AG04450 (cell line): ENCODE data around the gene NWD2. TPM values are rescaled to one million over a fixed set of nuclear protein-coding genes. Genes with fewer than 3 reads are reported as not detected.

ENCODE experiments used
- CTCF ChIA-PET: fragments of 300-600, 350-600 bp; formaldehyde crosslinking; extraction: SDS; loops from one replicate; lab custom pipeline; 2022; ENCODE audit warnings: antibody characterized with exemption, inconsistent platforms; lab: Charles Lee
- POLR2A ChIA-PET: fragments of 350-600 bp; formaldehyde crosslinking; extraction: SDS; loops from one replicate; lab custom pipeline; 2021; ENCODE audit warnings: antibody characterized with exemption, inconsistent platforms; lab: Yijun Ruan, JAX
- DNase-seq: peaks from one replicate; pipeline ENCODE4 v3.0.0-alpha.2; 2011; ENCODE audit warnings: low read depth, low spot score
- H3K27ac ChIP-seq: one replicate; pipeline ENCODE4 v1.5.1; 2012; ENCODE audit warnings: low read depth, low read length, control low read depth
- H3K27me3 ChIP-seq: one replicate; pipeline ENCODE4 v1.6.0; 2012; ENCODE audit warnings: low read length; ENCODE audit not compliant: control insufficient read depth, insufficient read depth
- H3K4me3 ChIP-seq: 2 replicates; pipeline ENCODE4 v1.5.1; 2011; ENCODE audit warnings: mild to moderate bottlenecking, low read depth, low read length, control low read depth
- H3K9me3 ChIP-seq: 2 replicates; pipeline ENCODE4 v1.5.1; 2012; ENCODE audit warnings: low read length; ENCODE audit not compliant: control insufficient read depth, insufficient read depth
- CTCF ChIP-seq: IDR thresholded peaks from 2 replicates; pipeline ENCODE4 v1.5.1; 2011; ENCODE audit warnings: low read depth, low read length, control low read depth, inconsistent platforms
- polyA plus RNA-seq: library from polyadenylated mRNA; depleted of rRNA; stranded (reverse); fragments of >200 nt; gene quantifications from 2 replicates; pipeline ENCODE4 v1.2.3, GENCODE V29; 2011

Gene NWD2
- polyA plus RNA-seq, 1 experiment: not detected

- Histone ChIP-seq H3K9me3 (no peaks in the 10 kb centered on the region), H3K27ac (no peak overlapping the region), H3K4me3 (no peak overlapping the region), H3K27me3 (no peaks in the 10 kb centered on the region)
- ChIA-PET POLR2A (no interaction called here), CTCF (interaction anchor here (0.7 to 3.5 kb wide), 2 partner anchors 9 to 70 kb away, joined by 3 to 17 read pairs; no protein-coding TSS in a partner anchor)
- DNase-seq: no peak
- no peak for TF ChIP-seq CTCF
Observed at GRCh38 chr4:37389366-37389765, 144.8 kb downstream of the NWD2 start.

GRCh38 chr4:37389967-37390580 is 145.5 kb downstream of the NWD2 start:
- Histone ChIP-seq H3K27ac (no peak overlapping the region), H3K9me3 (no peaks in the 10 kb centered on the region), H3K4me3 (no peak overlapping the region), H3K27me3 (no peaks in the 10 kb centered on the region)
- peak; percentile 78 for TF ChIP-seq CTCF
- CTCF ChIA-PET: interaction anchor here (0.6 to 3.5 kb wide), 4 partner anchors 9 to 1058 kb away, joined by 3 to 17 read pairs (median 4); no protein-coding TSS in a partner anchor
- no peak for DNase-seq
- POLR2A ChIA-PET: no interaction called here

- CTCF ChIA-PET: no interaction called here
- DNase-seq: no peak
- H3K27me3 ChIP-seq: no peaks in the 10 kb centered on the region
- POLR2A ChIA-PET: no interaction called here
- no peak overlapping the region for H3K27ac ChIP-seq
- no peaks in the 10 kb centered on the region for H3K9me3 ChIP-seq
- TF ChIP-seq CTCF: no peak
- no peak overlapping the region for H3K4me3 ChIP-seq
Observed at GRCh38 chr4:37392521-37393255, 148.1 kb downstream of the NWD2 start.

GRCh38 chr4:37393321-37393720 is 148.8 kb downstream of the NWD2 start:
- H3K27ac ChIP-seq: no peak overlapping the region
- ChIA-PET CTCF (no interaction called here), POLR2A (no interaction called here)
- no peak for TF ChIP-seq CTCF
- H3K9me3 ChIP-seq: no peaks in the 10 kb centered on the region
- DNase-seq: no peak
- H3K4me3 ChIP-seq: no peak overlapping the region
- no peaks in the 10 kb centered on the region for H3K27me3 ChIP-seq

GRCh38 chr4:37393889-37394288 is 149.3 kb downstream of the NWD2 start:
- no peaks in the 10 kb centered on the region for H3K9me3 ChIP-seq
- POLR2A ChIA-PET: no interaction called here
- H3K27ac ChIP-seq: no peak overlapping the region
- DNase-seq: no peak
- CTCF ChIA-PET: no interaction called here
- H3K4me3 ChIP-seq: no peak overlapping the region
- no peaks in the 10 kb centered on the region for H3K27me3 ChIP-seq
- no peak for TF ChIP-seq CTCF
